Hindlimb muscle (tissue), 1 donor: Measurements from ENCODE around the gene NOSTRIN. TPM values are rescaled to one million over a fixed set of nuclear protein-coding genes. Genes with fewer than 3 reads are reported as not detected.
A peak's percentile ranks its signal among the peaks of the same experiment; 100 is the strongest.
"Not testable (repeated sequence)": the region's sequence is repeated elsewhere in the genome, so short reads cannot be mapped to it uniquely, and the experiment has no call there.

Experiments used
- DNase-seq: peaks from one replicate; pipeline ENCODE4 v3.0.0-alpha.2; 2013
- polyA plus RNA-seq: library from polyadenylated mRNA; unstranded; fragments of 120-200 nt; gene quantifications from one replicate; pipeline ENCODE4 v1.2.1, GENCODE V29; 2013; ENCODE audit not compliant: insufficient read length

Gene NOSTRIN
- polyA plus RNA-seq, 1 donor, result 9.6 TPM

DNA sequence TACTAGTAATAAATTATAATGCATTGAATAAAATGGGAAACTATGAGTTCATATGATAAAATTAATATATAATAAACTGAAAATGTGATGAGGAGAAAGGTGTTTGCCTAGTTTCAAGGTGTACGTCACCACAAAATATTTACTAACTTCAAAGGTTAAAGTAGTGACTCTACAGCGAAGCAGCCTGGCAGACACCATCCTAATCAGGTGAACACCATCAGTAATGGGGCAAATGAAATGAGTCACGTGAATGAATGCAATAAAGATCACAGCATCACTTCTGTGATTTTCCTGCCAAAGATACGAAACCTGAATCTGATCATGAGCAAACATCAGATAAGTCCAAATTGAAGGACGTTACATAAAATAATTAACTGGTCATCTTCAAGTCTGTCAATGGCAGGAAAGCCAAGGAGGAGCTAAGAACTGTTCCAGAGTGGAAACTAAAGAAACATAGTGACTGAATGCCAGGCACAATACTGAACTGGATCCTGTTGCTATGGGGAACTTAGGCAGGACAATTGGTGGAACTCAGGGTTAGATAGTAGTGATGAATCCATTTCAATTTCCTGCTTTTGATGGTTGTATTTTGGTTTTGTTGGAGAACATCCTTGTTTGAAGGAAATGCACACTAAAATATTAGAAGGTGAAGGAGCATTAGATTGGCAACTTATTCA lies 12.1 kb upstream of the NOSTRIN start:
- DNase-seq, result no peak

DNA sequence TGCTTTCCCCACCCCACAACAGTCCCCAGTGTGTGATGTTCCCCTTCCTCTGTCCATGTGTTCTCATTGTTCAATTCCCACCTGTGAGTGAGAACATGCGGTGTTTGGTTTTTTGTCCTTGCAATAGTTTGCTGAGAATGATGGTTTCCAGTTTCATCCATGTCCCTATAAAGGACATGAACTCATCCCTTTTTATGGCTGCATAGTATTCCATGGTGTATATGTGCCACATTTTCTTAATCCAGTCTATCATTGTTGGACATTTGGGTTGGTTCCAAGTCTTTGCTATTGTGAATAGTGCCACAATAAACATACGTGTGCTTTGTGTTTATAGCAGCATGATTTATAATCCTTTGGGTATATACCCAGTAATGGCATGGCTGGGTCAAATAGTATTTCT lies 11.3 kb upstream of the NOSTRIN start:
- DNase-seq, result not testable (repeated sequence)

DNA sequence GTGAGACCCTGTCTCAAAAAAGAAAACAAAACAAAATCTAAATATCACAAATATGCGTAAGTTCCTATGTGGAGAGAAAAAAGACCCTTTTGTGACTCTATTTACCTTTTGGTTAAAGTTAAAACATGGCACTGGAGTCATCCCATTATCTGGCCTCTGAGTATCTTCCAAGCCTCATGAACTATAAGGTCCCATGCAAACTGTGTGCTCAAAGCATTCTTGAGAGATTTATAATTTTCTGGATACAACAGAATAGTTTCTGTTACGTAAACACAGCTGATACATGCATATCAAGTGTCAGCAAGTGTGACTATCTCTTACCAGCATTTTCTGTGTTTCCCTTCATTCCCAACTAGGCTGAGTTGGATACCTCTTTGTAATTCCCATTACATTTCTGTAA lies 8.8 kb upstream of the NOSTRIN start:
- DNase-seq, result no peak

DNA sequence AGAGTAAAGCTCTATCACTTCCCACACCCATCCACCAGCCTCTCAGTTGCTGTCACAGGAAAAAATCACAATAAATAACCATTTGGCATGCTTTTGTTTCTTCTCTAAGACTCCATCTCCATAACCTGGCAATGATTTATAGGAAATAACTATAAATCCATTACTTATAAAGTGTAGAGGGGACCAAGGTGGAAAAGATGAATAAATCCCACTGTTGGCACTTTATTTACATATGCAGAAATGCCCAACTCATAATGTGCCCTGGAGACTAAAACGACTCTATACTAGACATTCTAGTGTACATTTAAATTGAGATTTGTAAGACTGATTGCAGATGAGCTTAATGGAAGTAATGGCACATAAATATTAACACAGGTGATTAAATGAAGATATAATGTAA lies 7.5 kb upstream of the NOSTRIN start:
- DNase-seq, result no peak

DNA sequence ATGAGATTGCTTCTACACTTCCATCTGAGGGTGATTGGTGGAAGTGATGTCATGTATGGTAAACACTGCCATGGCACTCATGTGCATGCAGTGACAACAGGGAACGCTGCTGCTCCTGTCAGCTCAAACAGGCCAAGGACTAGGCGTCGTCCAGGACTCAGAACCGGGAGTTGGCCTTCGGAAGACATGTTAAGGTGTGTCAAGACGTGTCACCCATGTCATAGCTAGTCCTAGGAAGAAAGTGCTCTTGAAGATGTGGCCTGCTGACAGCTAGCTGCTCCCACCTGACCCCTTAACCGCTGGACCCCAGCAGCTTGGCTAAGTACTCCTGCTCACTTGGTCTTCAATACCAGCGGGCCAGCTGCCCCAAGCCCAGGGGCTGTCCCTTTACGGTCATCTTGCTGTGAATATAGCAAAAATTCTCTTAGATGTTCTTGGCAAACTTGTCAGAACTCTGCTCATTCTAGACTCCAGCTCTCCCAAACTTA lies 6.3 kb upstream of the NOSTRIN start:
- DNase-seq, result no peak

DNA sequence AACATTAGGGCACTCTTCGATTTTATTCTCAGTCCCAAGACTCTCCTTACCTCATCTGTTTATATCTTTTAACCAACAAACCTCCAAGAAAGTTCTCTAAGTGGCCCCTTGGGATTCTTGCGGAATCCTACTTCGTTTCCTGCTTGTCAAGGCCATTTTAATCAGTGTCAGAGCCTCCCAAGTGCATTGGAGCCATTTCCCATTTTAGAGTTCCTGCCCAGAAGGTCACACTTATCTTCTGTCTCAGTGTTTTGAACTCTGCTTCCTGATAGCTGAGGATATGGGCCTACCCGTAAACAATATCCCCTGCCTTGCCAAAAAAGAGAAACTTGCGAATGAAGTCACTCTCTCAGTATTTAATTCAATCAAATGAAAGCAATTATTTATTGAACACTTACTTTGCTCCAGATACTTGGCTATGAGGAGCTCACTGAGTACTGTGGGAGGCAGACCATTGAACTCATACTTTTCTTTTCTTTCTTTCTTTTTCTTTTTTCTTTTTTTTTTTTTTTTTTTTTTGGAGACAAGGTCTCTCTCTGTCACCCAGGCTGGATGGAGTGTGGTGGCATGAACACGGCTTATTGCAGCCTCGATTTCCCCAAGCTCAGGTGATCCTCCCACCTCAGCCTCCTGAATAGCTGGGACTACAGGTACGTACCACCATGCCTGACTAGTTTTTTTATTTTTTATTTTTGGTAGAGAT lies 5.7 kb upstream of the NOSTRIN start:
- no peak for DNase-seq

DNA sequence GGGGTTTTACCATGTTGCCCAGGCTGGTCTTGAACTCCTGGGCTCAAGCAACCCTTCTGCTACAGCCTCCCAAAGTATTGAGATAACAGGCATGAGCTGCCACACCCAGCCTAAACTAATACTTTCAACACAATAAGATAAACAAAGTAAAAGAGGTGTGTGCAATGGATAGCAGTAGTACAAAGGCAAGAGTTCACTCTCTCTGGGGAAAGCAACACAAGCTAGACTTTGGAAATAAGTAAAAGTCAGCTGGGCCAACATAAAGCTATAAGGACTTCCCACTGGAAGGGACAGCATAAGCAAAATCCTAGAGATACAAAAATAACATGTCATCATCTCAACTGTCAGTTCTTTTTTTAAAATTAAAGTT lies 5.2 kb upstream of the NOSTRIN start:
- DNase-seq, result no peak

DNA sequence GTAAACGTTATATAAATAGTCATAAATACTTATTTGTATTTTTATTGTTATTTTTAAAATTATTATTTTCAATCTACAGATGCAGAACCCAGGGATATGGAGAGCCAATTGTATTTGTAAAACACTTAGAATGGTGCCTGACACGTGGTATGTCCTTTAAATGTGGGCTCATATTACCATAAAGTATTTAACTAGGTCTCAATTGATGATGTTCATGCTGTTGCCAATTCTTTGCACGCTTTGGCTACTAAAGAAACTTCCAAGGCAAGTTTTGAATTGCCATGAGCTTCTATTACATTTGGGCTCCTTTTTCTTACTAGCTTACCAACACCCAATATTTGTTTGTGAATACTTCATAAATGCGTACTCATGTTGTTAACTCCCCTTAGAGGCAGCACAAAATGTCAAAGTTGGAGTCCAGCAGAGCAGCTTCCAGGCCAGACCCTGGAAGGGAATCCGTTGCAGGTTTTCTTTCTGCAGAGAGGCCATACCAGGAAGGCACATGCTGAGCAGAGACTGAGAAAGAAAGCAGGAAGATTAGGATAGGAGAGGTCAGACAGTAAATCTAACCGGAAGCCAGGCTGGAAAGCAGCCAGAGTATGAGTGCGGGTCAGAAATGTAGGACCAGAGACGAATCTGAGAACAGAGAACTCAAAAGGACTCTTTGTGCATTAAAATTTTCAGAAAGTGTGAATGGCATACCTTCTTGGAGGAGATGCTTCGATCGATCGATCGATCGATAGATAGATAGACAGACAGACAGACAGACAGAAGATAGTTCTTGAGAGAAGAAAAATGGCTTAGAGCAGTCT lies 4.2 kb upstream of the NOSTRIN start:
- no peak for DNase-seq

DNA sequence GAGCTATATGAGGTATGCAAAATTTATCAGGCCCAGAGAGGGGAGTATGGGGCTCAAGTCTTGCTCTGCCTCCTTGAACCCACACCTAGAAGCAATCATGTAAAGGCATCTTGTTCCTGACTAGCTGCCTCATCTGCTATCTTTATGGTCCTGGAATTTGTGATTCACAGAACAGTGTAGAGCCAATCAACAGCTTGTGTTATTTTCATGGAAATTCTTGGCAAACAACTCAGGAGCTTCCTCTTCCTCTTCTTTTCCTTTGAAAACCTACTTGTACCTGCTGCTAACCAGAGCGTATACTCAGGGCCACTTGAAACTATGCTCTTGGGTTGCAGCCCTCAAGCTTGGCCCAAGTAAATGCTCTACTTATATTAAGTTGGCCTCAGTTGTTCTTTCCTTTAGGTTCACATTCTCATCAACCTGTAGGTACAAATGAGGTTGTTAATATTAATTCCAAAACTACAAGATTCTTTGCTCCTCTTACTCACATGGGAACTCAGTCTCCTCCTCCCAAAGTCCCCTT lies 3.5 kb upstream of the NOSTRIN start:
- no peak for DNase-seq

DNA sequence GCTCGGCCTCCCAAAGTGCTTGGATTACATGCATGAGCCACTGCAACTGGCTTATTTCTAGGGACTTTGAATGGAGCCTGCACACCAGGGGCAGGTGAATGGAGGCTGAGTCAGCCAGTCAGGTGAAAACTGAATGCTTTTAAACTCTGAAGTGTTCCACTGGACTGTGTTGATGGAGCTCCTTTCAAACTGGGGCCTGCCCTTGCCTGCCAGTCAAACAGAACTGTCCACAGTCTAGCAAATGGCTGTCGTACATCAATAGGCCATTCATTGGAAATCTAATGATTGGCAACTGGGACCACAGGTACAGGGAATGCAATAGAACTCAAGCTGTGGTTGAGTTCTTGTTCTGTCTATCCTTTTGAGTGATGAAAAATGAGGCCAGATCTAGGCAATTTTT lies 966 bp upstream of the NOSTRIN start:
- no peak for DNase-seq

DNA sequence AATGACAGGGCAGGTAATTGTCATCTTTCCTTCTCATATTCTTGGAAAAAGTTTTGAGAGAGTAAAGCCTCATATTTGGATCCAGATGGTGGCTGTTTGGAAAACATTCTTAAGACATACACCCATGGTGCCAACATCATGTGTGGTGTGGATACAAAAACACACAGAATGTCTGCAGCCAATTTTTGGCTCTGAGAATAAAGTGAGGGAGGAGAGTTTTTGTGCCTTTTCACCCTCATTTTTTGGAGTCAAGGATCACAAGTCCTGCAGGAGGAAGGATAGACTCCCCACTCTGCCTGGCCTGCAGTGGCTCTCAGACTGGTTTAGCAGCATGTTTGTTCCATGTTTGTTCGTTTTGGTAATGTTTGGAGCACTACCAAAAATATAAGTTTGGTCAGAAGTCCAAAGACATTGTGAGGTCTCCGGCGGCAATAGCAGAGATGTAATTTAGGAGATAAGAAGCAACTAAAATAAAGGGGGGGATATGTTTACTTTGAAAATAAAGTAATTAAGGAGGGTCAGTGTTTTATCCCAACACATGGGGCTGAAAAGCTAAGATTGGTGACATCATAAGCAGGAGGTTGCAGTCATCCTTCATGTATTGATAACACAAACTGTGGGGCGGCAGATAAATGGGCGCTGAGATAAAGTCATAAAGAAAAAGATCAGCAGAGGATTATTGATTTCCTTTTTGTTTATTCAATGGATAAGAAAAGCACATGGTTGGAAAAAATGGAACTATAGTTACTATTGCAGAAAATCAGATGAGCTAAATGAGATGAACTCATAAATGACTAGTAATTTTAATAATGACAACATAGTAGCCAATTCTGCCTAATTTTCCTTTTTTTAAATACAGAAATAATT lies 655 bp downstream of the NOSTRIN start:
- DNase-seq, result no peak

DNA sequence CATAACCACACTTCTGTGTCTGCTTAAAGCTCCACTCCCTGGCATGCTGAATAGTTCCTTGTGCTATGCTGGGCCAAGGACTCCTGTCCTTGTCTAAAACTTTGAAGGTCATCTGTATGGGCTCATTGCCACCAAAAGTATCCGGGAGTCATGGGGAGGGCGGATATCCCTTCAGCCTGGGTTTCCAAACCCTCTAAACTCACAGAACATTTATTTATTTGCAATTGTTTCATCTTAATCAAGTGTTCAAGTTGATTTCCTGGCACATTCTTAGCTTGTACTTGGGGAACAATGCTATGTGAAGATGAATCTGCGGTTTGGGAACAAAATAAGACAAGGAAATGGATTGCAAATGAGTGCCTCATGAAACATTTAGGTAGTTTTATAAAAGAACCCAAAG lies 1.8 kb downstream of the NOSTRIN start:
- no peak for DNase-seq

DNA sequence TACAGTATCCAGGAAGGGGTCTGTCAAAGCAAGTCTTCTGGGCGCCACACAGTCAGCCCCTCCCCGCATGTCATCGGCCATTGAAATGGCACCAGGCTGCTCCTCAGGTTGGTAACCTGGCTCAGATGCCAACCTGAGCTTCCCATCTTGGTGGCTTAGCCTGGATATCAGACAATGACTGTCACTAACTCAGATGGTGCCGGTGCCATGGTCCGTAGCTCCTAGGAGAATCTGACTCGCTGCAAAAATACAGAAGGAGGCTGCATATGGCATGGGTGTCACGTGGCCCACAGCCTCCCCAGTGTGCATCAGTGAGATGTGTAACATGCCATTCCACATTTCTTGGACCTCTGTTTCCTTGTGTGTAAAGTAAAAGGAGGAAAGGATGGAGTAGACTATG lies 3.2 kb downstream of the NOSTRIN start:
- DNase-seq, result no peak

DNA sequence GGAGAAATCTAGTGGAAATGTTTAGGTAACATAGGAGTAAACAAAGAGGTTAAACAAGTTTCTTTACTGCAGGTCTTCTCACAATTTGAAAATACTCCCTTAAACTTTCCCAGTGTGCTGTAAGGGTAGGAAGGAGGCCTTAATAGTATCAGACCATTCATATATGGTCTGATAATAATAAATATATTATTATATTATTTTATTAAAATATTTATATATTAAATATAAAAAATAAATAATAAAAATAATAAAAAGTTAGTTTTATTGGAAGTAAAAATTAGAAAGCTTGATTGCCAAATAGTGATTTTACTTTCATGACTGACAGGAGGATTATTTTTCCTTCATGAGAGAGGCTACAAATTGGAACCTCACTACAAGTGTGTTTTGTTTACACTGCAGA lies 7.1 kb downstream of the NOSTRIN start:
- no peak for DNase-seq

DNA sequence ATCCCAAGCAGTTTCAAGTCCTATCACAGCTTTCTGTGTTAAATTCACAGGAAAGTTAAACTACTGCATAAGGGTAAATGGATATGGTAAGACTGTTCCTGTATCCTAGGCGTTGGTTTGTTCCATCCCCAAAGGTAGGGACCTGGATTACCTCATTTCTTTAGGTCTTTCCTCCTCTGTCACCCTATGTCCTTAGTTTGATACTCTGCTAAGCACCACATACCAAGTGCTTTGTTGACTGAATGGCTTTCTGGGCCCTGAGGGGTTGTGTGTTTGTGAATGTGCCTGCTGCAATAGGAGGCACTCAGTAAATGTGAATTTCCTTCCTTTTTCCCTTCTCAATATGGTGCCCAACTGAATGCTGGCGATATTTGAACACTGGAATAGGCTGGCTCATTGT lies 7.8 kb downstream of the NOSTRIN start:
- no peak for DNase-seq

DNA sequence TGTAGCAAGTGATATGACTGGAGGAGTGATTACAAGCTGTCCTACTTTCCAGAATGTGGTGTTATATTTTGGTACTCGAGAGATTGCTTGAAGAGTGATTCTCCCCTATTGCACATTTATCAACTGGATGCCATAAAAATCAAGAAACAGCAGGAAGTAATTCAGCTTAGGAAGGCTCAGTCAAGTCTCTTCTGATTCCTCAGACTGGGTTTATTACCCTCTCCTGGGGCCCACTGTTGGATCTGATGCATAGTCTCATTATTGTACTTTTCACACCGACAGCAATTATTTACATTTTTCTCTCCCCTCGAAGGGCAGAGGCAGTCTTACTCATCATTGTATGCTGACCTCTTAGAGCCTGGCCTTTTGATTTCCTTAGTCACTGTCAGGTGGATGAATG lies 9.3 kb downstream of the NOSTRIN start:
- no peak for DNase-seq

DNA sequence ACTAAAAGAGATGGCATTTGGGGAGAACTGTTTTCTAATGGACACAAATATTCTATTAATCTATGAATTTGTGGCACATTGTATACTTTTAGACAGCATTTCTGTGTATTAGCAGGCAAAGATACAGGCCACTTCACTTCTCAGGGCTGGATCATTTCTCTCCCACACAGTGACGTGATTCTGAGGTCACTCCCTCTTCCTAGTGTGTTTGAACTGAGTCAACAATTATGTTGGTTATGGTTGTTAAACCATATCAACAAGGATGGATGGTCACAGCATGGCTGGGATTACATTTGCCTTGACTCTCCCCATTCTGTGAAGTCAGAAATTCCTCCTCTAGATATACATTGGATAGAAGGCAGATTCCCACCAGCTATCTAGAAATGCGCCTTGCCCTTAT lies 11.6 kb downstream of the NOSTRIN start:
- no peak for DNase-seq

DNA sequence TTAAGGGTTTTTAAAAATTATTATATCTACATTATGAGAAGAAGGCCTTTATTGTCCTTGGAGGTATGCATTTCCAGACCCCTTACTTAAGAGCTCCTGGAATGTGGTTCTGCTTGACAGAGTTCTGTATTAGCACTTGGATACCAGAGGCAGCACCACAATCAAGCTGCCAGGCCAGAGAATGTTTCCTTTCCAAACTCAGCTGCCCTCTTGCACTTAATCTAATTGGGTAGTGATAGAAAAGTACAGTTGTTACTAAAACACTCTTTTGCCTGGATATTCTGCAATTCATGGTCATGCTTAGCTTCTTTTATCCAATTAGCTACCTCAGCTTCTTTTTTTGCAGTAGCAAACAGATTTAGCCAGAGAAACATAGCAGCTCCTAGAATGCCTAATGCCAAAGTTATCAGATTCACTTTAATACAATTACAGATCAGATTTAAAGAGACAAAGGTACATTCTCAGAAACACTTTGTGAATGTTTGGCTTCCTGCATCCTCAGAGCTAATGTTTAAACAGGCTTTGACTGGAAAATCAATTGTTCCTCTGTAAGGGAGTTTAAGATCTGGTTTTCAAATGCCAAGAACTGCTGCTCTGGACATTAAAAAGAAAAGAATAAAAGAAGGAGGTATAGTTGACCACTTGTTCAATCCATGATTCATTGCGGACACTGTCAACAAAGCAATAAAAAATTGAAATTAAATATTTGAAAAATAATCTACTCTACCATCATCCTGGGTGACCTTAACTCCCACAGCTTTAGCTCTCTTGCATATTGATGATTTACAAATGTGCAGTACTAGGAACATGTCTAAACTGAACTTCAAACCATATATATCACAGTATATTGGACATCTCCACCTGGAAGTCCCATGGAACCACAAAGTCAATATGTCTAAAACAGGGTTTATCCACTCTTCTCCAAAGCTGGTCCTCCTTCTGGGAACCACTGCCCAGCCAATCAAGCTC lies 12.8 kb downstream of the NOSTRIN start:
- peak; percentile 13 for DNase-seq

DNA sequence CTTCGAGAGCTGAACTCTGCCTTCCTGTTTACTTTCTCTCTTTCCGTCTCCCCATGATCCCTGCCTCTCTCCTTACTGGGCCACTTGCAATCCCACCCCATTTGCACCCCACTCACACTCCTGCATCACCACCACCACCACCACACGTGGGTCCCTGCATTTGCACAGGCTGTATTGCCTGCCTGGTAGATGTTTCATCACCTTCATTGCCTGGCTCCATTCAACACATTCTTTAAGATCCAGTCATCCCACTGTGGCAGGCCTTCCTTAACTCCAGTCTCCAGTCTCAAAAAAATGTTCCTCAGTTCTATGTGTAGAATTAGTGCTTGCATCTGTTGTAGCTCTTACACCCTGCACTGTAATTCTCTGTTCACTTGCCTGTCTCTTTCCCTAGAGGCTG lies 13.9 kb downstream of the NOSTRIN start:
- DNase-seq, result no peak

DNA sequence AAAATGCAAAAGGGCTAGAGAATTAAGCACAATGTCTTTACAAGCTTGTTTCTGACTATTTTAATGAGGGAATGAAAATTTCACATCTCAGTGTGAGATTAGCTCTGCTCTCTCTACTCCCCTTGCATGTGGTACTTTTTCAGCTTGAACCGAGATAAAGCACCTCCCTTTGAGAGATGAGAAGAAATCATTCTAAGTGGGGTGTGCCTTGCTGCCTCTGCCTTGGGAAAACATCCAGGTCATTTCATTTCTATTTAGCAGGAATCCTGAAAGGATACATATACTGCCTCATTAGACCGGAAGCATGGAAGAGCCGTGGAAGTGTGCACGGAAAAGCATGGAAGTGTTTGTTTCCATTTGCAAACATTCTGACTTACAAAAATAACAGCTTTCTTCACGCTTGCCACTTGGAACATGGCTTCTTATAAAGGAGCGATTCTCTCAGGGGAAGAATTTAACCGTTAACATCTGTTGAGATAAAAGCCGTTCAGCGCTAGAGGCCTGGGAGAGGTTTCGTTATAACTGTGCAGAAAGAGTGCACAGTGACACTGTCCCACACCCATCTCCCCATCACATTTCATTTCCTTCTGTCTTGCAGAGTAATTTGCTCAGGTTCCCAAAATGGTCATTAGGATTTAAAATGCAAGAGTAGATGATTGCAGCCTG lies 16.7 kb downstream of the NOSTRIN start:
- no peak for DNase-seq
